RWPE1 (cell line): ENCODE measurements around the gene RALGPS2.

ENCODE experiments used
- CTCF ChIA-PET: fragments of 350-600 bp; sonication (Branson Sonifier 250); formaldehyde crosslinking; extraction: SDS; loops from one replicate; lab custom pipeline; 2021; lab: Yijun Ruan, JAX
- POLR2A ChIA-PET: fragments of 400-600 bp; formaldehyde crosslinking; extraction: SDS; loops from one replicate; lab custom pipeline; 2020; ENCODE audit warnings: antibody characterized with exemption; ENCODE audit not compliant: low non-redundant PET; lab: Yijun Ruan, JAX
- DNase-seq: peaks from one replicate; pipeline ENCODE4 v3.0.0; 2012; ENCODE audit warnings: low spot score
- H3K27ac ChIP-seq: fragments of 450-650 bp; 2 replicates; pipeline ENCODE4 v1.5.1; 2017
- CTCF ChIP-seq: fragments of 450-650 bp; conservative IDR thresholded peaks from 2 replicates; pipeline ENCODE4 v1.5.1; 2017; ENCODE audit warnings: low read depth, mild to moderate bottlenecking

RALGPS2 gene

GRCh38 chr1:178802873-178803272 is 77.8 kb downstream of the RALGPS2 start:
- no peak for TF ChIP-seq CTCF
- CTCF ChIA-PET, result interaction anchor here (0.6 kb wide), 1 partner anchor 260 kb away, joined by 6 read pairs; no protein-coding TSS in a partner anchor

GRCh38 chr1:178806665-178807300 is 81.7 kb downstream of the RALGPS2 start:
- no peak for TF ChIP-seq CTCF
- ChIA-PET POLR2A (no interaction called here), CTCF (interaction anchor here (0.6 to 0.7 kb wide), 2 partner anchors 80 to 469 kb away, joined by 4 to 5 read pairs; no protein-coding TSS in a partner anchor)
- no peak for DNase-seq
- H3K27ac ChIP-seq, result no peak overlapping the region

More at GRCh38 chr1:178802873-178803272, 77.8 kb downstream of the RALGPS2 start:
- no peak for DNase-seq
- POLR2A ChIA-PET, result no interaction called here
- H3K27ac ChIP-seq, result no peak overlapping the region

- no peak for TF ChIP-seq CTCF
- ChIA-PET CTCF (interaction anchor here (0.5 to 0.6 kb wide), 2 partner anchors 142 to 271 kb away, joined by 4 to 6 read pairs; no protein-coding TSS in a partner anchor), POLR2A (no interaction called here)
- H3K27ac ChIP-seq, result no peak overlapping the region
- DNase-seq, result no peak
Observed at GRCh38 chr1:178808529-178808928, 83.5 kb downstream of the RALGPS2 start.

- ChIA-PET POLR2A (no interaction called here), CTCF (interaction anchor here (0.6 kb wide), 1 partner anchor 67 kb away, joined by 3 read pairs; no protein-coding TSS in a partner anchor)
- no peak for DNase-seq
- H3K27ac ChIP-seq, result no peak overlapping the region
- TF ChIP-seq CTCF, result no peak
Observed at GRCh38 chr1:178810585-178810984, 85.5 kb downstream of the RALGPS2 start.

- POLR2A ChIA-PET, result no interaction called here
- no peak overlapping the region for H3K27ac ChIP-seq
- no peak for DNase-seq
- no peak for TF ChIP-seq CTCF
- CTCF ChIA-PET, result no interaction called here
Observed at GRCh38 chr1:178818416-178818815, 93.4 kb downstream of the RALGPS2 start.

- TF ChIP-seq CTCF, result no peak
- ChIA-PET CTCF (no interaction called here), POLR2A (no interaction called here)
- H3K27ac ChIP-seq, result no peak overlapping the region
- DNase-seq, result no peak
Observed at GRCh38 chr1:178819123-178819522, 94.1 kb downstream of the RALGPS2 start.
